H1 (cell line): ENCODE results near the gene DHTKD1. TPM values are rescaled to one million over a fixed set of nuclear protein-coding genes. Genes with fewer than 3 reads are reported as not detected.

Experiments
- CTCF ChIA-PET: fragments of 300-600 bp; sonication (Branson Sonifier 250); formaldehyde crosslinking; loops from one replicate; lab custom pipeline; 2021; ENCODE audit not compliant: partially characterized antibody; lab: Charles Lee
- POLR2A ChIA-PET: fragments of 300-600 bp; sonication (Branson Sonifier 250); formaldehyde crosslinking; loops from one replicate; lab custom pipeline; 2021; ENCODE audit warnings: inconsistent platforms; ENCODE audit not compliant: partially characterized antibody; lab: Charles Lee
- DNase-seq, 2 experiments: peaks; one replicate each; pipeline versions ENCODE4 v3.0.0 to v3.0.0-alpha.2; 2010 to 2022; ENCODE audit warnings: low spot score in 2 of 2, low read depth in 1 of 2, mixed read lengths in 1 of 2
- FAIRE-seq: peaks from 2 replicates; lab custom pipeline; 2011; peaks lifted over from hg19 to GRCh38; lab: Jason Lieb, UNC
- H2AFZ ChIP-seq: 2 replicates; pipeline ENCODE4 v1.8.1; 2012; ENCODE audit warnings: low read length, inconsistent platforms
- H2AK5ac ChIP-seq: 2 replicates; pipeline ENCODE4 v1.6.1; 2013; ENCODE audit warnings: low read depth, low read length
- H2BK120ac ChIP-seq: replicated peaks from 2 replicates; pipeline ENCODE3; 2013; ENCODE audit warnings: low read depth, low read length, inconsistent platforms
- H2BK12ac ChIP-seq: 2 replicates; pipeline ENCODE4 v1.6.1; 2013; ENCODE audit warnings: low read depth, low read length
- H2BK15ac ChIP-seq: 2 replicates; pipeline ENCODE4 v1.6.1; 2013; ENCODE audit warnings: low read length
- H2BK20ac ChIP-seq: 2 replicates; pipeline ENCODE4 v1.6.1; 2013; ENCODE audit warnings: low read length
- H2BK5ac ChIP-seq: 2 replicates; pipeline ENCODE4 v1.6.1; 2013; ENCODE audit warnings: low read depth, low read length
- H3K14ac ChIP-seq: 2 replicates; pipeline ENCODE4 v1.6.1; 2013; ENCODE audit warnings: inconsistent platforms; ENCODE audit not compliant: insufficient read length
- H3K18ac ChIP-seq: 2 replicates; pipeline ENCODE4 v1.6.1; 2013; ENCODE audit warnings: low read length; ENCODE audit errors: extremely low read depth
- H3K23ac ChIP-seq: 2 replicates; pipeline ENCODE4 v1.6.1; 2013; ENCODE audit warnings: inconsistent platforms; ENCODE audit not compliant: insufficient read length
- H3K23me2 ChIP-seq: 2 replicates; pipeline ENCODE4 v1.6.1; 2013; ENCODE audit warnings: low read depth, low read length
- H3K27ac ChIP-seq: 2 replicates; pipeline ENCODE4 v1.6.1; 2011; ENCODE audit warnings: low read depth, low read length, inconsistent platforms
- H3K27me3 ChIP-seq, 4 experiments: replicated peaks in 1 of 4; 1 replicate in 1 of 4; 2 replicates in 3 of 4; pipeline versions ENCODE4 v1.6.1 to v1.8.1; 2011 to 2013; ENCODE audit warnings: low read length in 3 of 4, mild to moderate bottlenecking in 3 of 4, inconsistent platforms in 2 of 4, mixed read lengths in 2 of 4, moderate library complexity in 1 of 4; ENCODE audit not compliant: control insufficient read depth in 3 of 4, insufficient read depth in 3 of 4; ENCODE audit errors: extremely low read depth in 1 of 4
- H3K36me3 ChIP-seq, 4 experiments: 2 replicates each; pipeline versions ENCODE4 v1.6.1 to v1.8.1; 2011 to 2013; ENCODE audit warnings: mild to moderate bottlenecking in 4 of 4, low read length in 3 of 4, moderate library complexity in 2 of 4, control low read depth in 1 of 4, inconsistent platforms in 1 of 4; ENCODE audit not compliant: insufficient read depth in 4 of 4, control insufficient read depth in 2 of 4
- H3K4ac ChIP-seq: replicated peaks from 2 replicates; pipeline ENCODE3; 2013; ENCODE audit warnings: low read length, low read depth, mixed read lengths, inconsistent platforms; ENCODE audit not compliant: insufficient read length
- H3K4me1 ChIP-seq, 4 experiments: replicated peaks in 1 of 4; 1 replicate in 1 of 4; 2 replicates in 3 of 4; pipeline versions ENCODE4 v1.6.1 to v1.8.1; 2011 to 2013; ENCODE audit warnings: low read length in 3 of 4, inconsistent platforms in 2 of 4, mixed read lengths in 1 of 4; ENCODE audit not compliant: insufficient read depth in 4 of 4, control insufficient read depth in 3 of 4
- H3K4me2 ChIP-seq, 2 experiments: 2 replicates each; pipeline versions ENCODE4 v1.6.1 to v1.8.1; 2011 to 2013; ENCODE audit warnings: low read depth in 2 of 2, low read length in 2 of 2, control low read depth in 1 of 2, inconsistent platforms in 1 of 2, mild to moderate bottlenecking in 1 of 2; ENCODE audit not compliant: insufficient read depth in 1 of 2
- H3K4me3 ChIP-seq, 4 experiments: fragments of 200-600, 300-600 bp in 1 of 4; sonication (generic), shearing (Covaris generic), sonication (Bioruptor Twin) in 1 of 4; 2 replicates each; pipeline versions ENCODE4 v1.5.1 to v1.8.1; 2011 to 2016; ENCODE audit warnings: low read length in 4 of 4, low read depth in 3 of 4, control low read depth in 2 of 4, inconsistent platforms in 2 of 4, mild to moderate bottlenecking in 2 of 4, mixed read lengths in 1 of 4, moderate library complexity in 1 of 4; ENCODE audit not compliant: insufficient read depth in 2 of 4; ENCODE audit errors: extremely low read depth in 1 of 4
- H3K56ac ChIP-seq: replicated peaks from 2 replicates; pipeline ENCODE3; 2013; ENCODE audit warnings: low read depth, mild to moderate bottlenecking, mixed read lengths, low read length, inconsistent platforms; ENCODE audit not compliant: insufficient read length
- H3K79me1 ChIP-seq: 2 replicates; pipeline ENCODE4 v1.6.1; 2013; ENCODE audit warnings: low read depth, low read length, control low read depth
- H3K79me2 ChIP-seq, 2 experiments: 2 replicates each; pipeline versions ENCODE4 v1.6.1 to v1.8.1; 2012 to 2013; ENCODE audit warnings: low read length in 2 of 2, mild to moderate bottlenecking in 2 of 2, inconsistent platforms in 1 of 2; ENCODE audit not compliant: insufficient read depth in 2 of 2, control insufficient read depth in 1 of 2
- H3K9ac ChIP-seq, 4 experiments: replicated peaks in 1 of 4; 1 replicate in 1 of 4; 2 replicates in 3 of 4; pipeline versions ENCODE4 v1.6.1 to v1.8.1; 2011 to 2013; ENCODE audit warnings: low read depth in 3 of 4, low read length in 3 of 4, control low read depth in 2 of 4, mild to moderate bottlenecking in 2 of 4, moderate library complexity in 2 of 4, inconsistent platforms in 1 of 4; ENCODE audit errors: extremely low read depth in 1 of 4
- H3K9me3 ChIP-seq, 2 experiments: 2 replicates each; pipeline versions ENCODE4 v1.6.1 to v1.8.1; 2012 to 2013; ENCODE audit warnings: mild to moderate bottlenecking in 2 of 2, moderate library complexity in 2 of 2, control low read depth in 1 of 2, inconsistent platforms in 1 of 2, low read depth in 1 of 2, low read length in 1 of 2, mixed read lengths in 1 of 2; ENCODE audit not compliant: insufficient read depth in 2 of 2
- H4K20me1 ChIP-seq, 2 experiments: replicated peaks in 1 of 2; 2 replicates each; pipeline versions ENCODE3 to v1.8.1; 2011 to 2013; ENCODE audit warnings: inconsistent platforms in 2 of 2, low read length in 2 of 2, mild to moderate bottlenecking in 1 of 2; ENCODE audit not compliant: insufficient read depth in 2 of 2, control insufficient read depth in 1 of 2
- H4K5ac ChIP-seq: 2 replicates; pipeline ENCODE4 v1.6.1; 2013; ENCODE audit warnings: low read length, low read depth, mixed read lengths, inconsistent platforms; ENCODE audit not compliant: insufficient read length
- H4K8ac ChIP-seq: 2 replicates; pipeline ENCODE4 v1.8.0; 2013; ENCODE audit warnings: mild to moderate bottlenecking, moderate library complexity, low read length, inconsistent platforms; ENCODE audit not compliant: insufficient read depth; ENCODE audit errors: extremely low read depth
- H4K91ac ChIP-seq: replicated peaks from 2 replicates; pipeline ENCODE3; 2013; ENCODE audit warnings: low read length, mixed read lengths, inconsistent platforms; ENCODE audit not compliant: insufficient read length
- BRCA1 ChIP-seq: IDR thresholded peaks from 2 replicates; pipeline ENCODE4 v1.6.1; 2012; ENCODE audit warnings: low read depth, low read length, improper control_type of control experiment
- CHD1 ChIP-seq: IDR thresholded peaks from 2 replicates; pipeline ENCODE4 v1.6.1; 2012; ENCODE audit warnings: low read depth, low read length, improper control_type of control experiment
- CREB1 ChIP-seq: IDR thresholded peaks from 2 replicates; pipeline ENCODE4 v1.6.1; 2012; ENCODE audit warnings: inconsistent platforms
- POLR2AphosphoS5 ChIP-seq: IDR thresholded peaks from 2 replicates; pipeline ENCODE4 v1.6.1; 2011; ENCODE audit warnings: low read depth, low read length
- RBBP5 ChIP-seq: IDR thresholded peaks from 2 replicates; pipeline ENCODE4 v1.7.1; 2012; ENCODE audit warnings: low read depth, mild to moderate bottlenecking, inconsistent platforms, low read length, moderate library complexity, borderline replicate concordance
- RNF2 ChIP-seq: fragments of 200-900, 300-1000 bp; sonication (generic); IDR thresholded peaks from 2 replicates; pipeline ENCODE4 v1.7.1; 2016; ENCODE audit warnings: borderline replicate concordance, low read depth, mild to moderate bottlenecking, antibody characterized with exemption, low read length; ENCODE audit not compliant: poor library complexity, severe bottlenecking; ENCODE audit errors: missing control alignments
- SIN3A ChIP-seq, 2 experiments: IDR thresholded peaks in 1 of 2; conservative IDR thresholded peaks in 1 of 2; 2 replicates each; pipeline ENCODE4 v1.6.1; 2011 to 2012; ENCODE audit warnings: low read length in 2 of 2, improper control_type of control experiment in 1 of 2, low read depth in 1 of 2, mild to moderate bottlenecking in 1 of 2
- SIRT6 ChIP-seq: IDR thresholded peaks from one replicate; pipeline ENCODE4 v1.7.1; 2012; ENCODE audit warnings: low read length, inconsistent platforms
- SP1 ChIP-seq: IDR thresholded peaks from 2 replicates; pipeline ENCODE4 v1.6.1; 2011; ENCODE audit warnings: low read depth, low read length
- WGBS, 2 experiments: shearing (Covaris generic) in 1 of 2; methylation state at CpG; one replicate each; pipeline versions ENCODE4 v1.1.6 to v1.1.7; 2013 to 2015; ENCODE audit warnings: low lambda C conversion rate in 2 of 2, mixed read lengths in 2 of 2, inconsistent platforms in 1 of 2, low coverage in 1 of 2, missing lambda C conversion rate in 1 of 2; ENCODE audit not compliant: insufficient replicate concordance in 2 of 2, insufficient coverage in 1 of 2, insufficient read length in 1 of 2; ENCODE audit errors: extremely low coverage in 1 of 2, missing lambda C conversion rate in 1 of 2; 5-methylcytosine and 5-hydroxymethylcytosine counted together
- polyA plus RNA-seq, 7 experiments: library from polyadenylated mRNA; depleted of rRNA in 3 of 7; stranded (reverse) in 5 of 7; unstranded in 2 of 7; fragments of >200 nt in 5 of 7; fragments of 200-250 nt in 2 of 7; gene quantifications; 1 replicate in 5 of 7; 2 replicates in 1 of 7; 4 replicates in 1 of 7; pipeline versions ENCODE4 v1.2.1 to v1.2.3, GENCODE V29; 2011 to 2013; ENCODE audit warnings: missing spikeins in 2 of 7, mixed read lengths in 2 of 7
- total RNA-seq: library from RNA; stranded (reverse); fragmentation: NEBNext Ultra II Directional; extraction: Animal tissue kit (Norgen Biotek cat#: 25700); gene quantifications from 2 replicates; pipeline ENCODE4 v1.2.1, GENCODE V29; 2021
- TF ChIP-seq, protein P1 (sequence below): IDR thresholded peaks from 2 replicates; pipeline ENCODE4 v1.6.1; 2012; ENCODE audit warnings: inconsistent platforms
- TF ChIP-seq, protein P2 (sequence below): IDR thresholded peaks from 2 replicates; pipeline ENCODE4 v1.6.1; 2011; ENCODE audit warnings: low read length, improper control_type of control experiment

The DHTKD1 gene
- total and polyA plus RNA-seq, 2 of the 8 experiments (the other 6 are each of a cell fraction or from before 2014, with no cell fraction given): 49.8 to 74.9 TPM

DNA sequence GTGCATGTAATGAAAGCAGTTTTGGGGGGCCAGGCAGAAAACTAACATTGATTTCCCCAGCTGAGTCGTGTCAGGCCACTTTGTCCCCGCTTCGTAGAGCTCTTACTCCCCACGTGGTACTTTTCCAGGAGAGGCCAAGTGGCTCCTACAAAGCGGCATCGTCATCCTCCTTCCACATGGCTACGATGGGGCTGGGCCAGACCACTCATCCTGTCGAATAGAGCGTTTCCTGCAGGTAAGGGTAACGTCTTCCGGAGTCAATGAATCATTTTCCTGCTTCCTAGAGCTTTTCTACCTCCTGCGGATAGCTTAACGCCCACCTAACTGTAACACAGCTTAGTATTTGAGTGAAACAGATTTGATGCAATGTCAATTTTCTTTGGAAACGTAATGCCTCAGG is 39.0 kb downstream of the DHTKD1 start:
- Histone ChIP-seq H3K14ac (no peak overlapping the region), H2BK15ac (no peak overlapping the region), H3K4me1 (no peaks in the 10 kb centered on the region), H2BK5ac (no peak overlapping the region), H3K27me3 (no peaks in the 10 kb centered on the region), H2BK120ac (no peak overlapping the region), H2AFZ (no peak overlapping the region), H2BK12ac (no peak overlapping the region), H4K91ac (no peak overlapping the region), H3K4ac (no peak overlapping the region), H2BK20ac (no peak overlapping the region), H2AK5ac (no peak overlapping the region), H3K27ac (no peak overlapping the region), H3K36me3 (peaks cover 14 to 84% (median 55%) of the 10 kb centered on the region in 4 experiments), H3K4me2 (no peak overlapping the region), H3K4me3 (no peak overlapping the region), H3K79me1 (no peaks in the 10 kb centered on the region), H4K5ac (no peak overlapping the region), H3K9ac (no peak overlapping the region), H3K23me2 (no peaks in the 10 kb centered on the region), H3K23ac (no peak overlapping the region), H3K79me2 (no peaks in the 10 kb centered on the region), H4K20me1 (peaks cover 0 to 4% of the 10 kb centered on the region in 2 experiments), H3K56ac (no peak overlapping the region), H4K8ac (no peak overlapping the region), H3K18ac (no peak overlapping the region), H3K9me3 (no peaks in the 10 kb centered on the region)
- ChIA-PET CTCF (interaction anchor here (0.5 to 1.6 kb wide), 2 partner anchors 14 to 23 kb away, joined by 3 read pairs; no protein-coding TSS in a partner anchor), POLR2A (interaction anchor here (0.7 to 1.2 kb wide), 3 partner anchors 10 to 82 kb away, joined by 3 to 5 read pairs (median 3); no protein-coding TSS in a partner anchor)
- DNase-seq (no peak), FAIRE-seq (no peak)
- WGBS, 2 experiments: 86% methylated on average over 14 of the region's 14 CpGs; no CpG with 5 or more reads in 1 of the 2 experiments
- TF ChIP-seq SIRT6: no peak
- TF ChIP-seq, protein P1, sequence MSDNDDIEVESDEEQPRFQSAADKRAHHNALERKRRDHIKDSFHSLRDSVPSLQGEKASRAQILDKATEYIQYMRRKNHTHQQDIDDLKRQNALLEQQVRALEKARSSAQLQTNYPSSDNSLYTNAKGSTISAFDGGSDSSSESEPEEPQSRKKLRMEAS: no peak
- TF ChIP-seq, protein P2, sequence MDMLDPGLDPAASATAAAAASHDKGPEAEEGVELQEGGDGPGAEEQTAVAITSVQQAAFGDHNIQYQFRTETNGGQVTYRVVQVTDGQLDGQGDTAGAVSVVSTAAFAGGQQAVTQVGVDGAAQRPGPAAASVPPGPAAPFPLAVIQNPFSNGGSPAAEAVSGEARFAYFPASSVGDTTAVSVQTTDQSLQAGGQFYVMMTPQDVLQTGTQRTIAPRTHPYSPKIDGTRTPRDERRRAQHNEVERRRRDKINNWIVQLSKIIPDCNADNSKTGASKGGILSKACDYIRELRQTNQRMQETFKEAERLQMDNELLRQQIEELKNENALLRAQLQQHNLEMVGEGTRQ: no peak
- TF ChIP-seq SP1: no peak
- no peak for TF ChIP-seq BRCA1
- no peak for TF ChIP-seq RNF2
- no peak for TF ChIP-seq RBBP5
- TF ChIP-seq CHD1: no peak
- no peak for TF ChIP-seq SIN3A (conservative IDR thresholded peaks at IDR 0.05 in 1 of 2, IDR thresholded peaks at IDR 0.05 in 1 of 2; ENCODE audit: low read depth in 1 of 2, low read length in 2 of 2)
- no peak for TF ChIP-seq CREB1
- TF ChIP-seq POLR2AphosphoS5: no peak
